GM23338 (cell line): ENCODE measurements around the gene FGF19. TPM values are rescaled to one million over a fixed set of nuclear protein-coding genes. Genes with fewer than 3 reads are reported as not detected.

Source experiments
- ATAC-seq: fragments of 200-7000 bp; cut with Tn5 transposase; 3 replicates; pipeline ENCODE4 v1.9.1; 2020
- DNase-seq: peaks from one replicate; pipeline ENCODE4 v3.0.0-alpha.2; 2015; ENCODE audit warnings: low spot score
- H2AFZ ChIP-seq: fragments of 200-600 bp; sonication (generic); 2 replicates; pipeline ENCODE4 v1.8.0; 2016; ENCODE audit warnings: antibody characterized with exemption, mild to moderate bottlenecking, moderate library complexity
- H3F3A ChIP-seq: fragments of 200-600 bp; sonication (generic); replicated peaks from 2 replicates; pipeline ENCODE4 v1.8.0; 2017; ENCODE audit warnings: antibody characterized with exemption, mixed run types, low read depth
- H3K27ac ChIP-seq: fragments of 200-600 bp; sonication (generic); 2 replicates; pipeline ENCODE4 v1.6.1; 2016; ENCODE audit warnings: low read depth
- H3K27me3 ChIP-seq: fragments of 200-600 bp; sonication (generic); 2 replicates; pipeline ENCODE4 v1.8.0; 2016; ENCODE audit warnings: mild to moderate bottlenecking, mixed run types, moderate library complexity; ENCODE audit not compliant: insufficient read depth
- H3K36me3 ChIP-seq: fragments of 200-600 bp; sonication (generic); 2 replicates; pipeline ENCODE4 v1.8.0; 2016; ENCODE audit warnings: mild to moderate bottlenecking; ENCODE audit not compliant: insufficient read depth
- H3K4me1 ChIP-seq: fragments of 200-600 bp; sonication (generic); 2 replicates; pipeline ENCODE4 v1.8.0; 2016; ENCODE audit warnings: mild to moderate bottlenecking, moderate library complexity; ENCODE audit not compliant: insufficient read depth
- H3K4me2 ChIP-seq: fragments of 200-600 bp; sonication (generic); 2 replicates; pipeline ENCODE4 v1.7.1; 2017; ENCODE audit warnings: mixed run types
- H3K4me3 ChIP-seq: fragments of 200-600 bp; sonication (generic); 2 replicates; pipeline ENCODE4 v1.6.1; 2016; ENCODE audit warnings: mixed run types
- H3K79me2 ChIP-seq: fragments of 200-600 bp; sonication (generic); replicated peaks from 2 replicates; pipeline ENCODE4 v1.8.0; 2017; ENCODE audit warnings: mild to moderate bottlenecking; ENCODE audit not compliant: insufficient read depth
- H3K9me2 ChIP-seq: fragments of 200-600 bp; sonication (generic); 2 replicates; pipeline ENCODE4 v1.8.0; 2017; ENCODE audit not compliant: insufficient read depth
- H4K20me1 ChIP-seq: fragments of 200-600 bp; sonication (generic); replicated peaks from 2 replicates; pipeline ENCODE4 v1.8.0; 2017; ENCODE audit warnings: mild to moderate bottlenecking; ENCODE audit not compliant: insufficient read depth
- H3K27ac Mint-ChIP-seq: 2 replicates; pipeline ENCODE4 v1.8.0; 2020; ENCODE audit warnings: inconsistent platforms, mild to moderate bottlenecking, moderate library complexity, mixed read lengths
- H3K27me3 Mint-ChIP-seq: 3 replicates; pipeline ENCODE4 v1.8.0; 2022; ENCODE audit warnings: low read depth, mild to moderate bottlenecking, moderate library complexity, mixed read lengths, inconsistent platforms; ENCODE audit not compliant: insufficient read depth, poor library complexity
- H3K36me3 Mint-ChIP-seq: 3 replicates; pipeline ENCODE4 v1.8.0; 2021; ENCODE audit warnings: low read depth, mild to moderate bottlenecking, inconsistent platforms, moderate library complexity, mixed read lengths
- H3K4me1 Mint-ChIP-seq: 3 replicates; pipeline ENCODE4 v1.8.0; 2020; ENCODE audit warnings: mild to moderate bottlenecking, inconsistent platforms, mixed read lengths
- H3K4me3 Mint-ChIP-seq: 3 replicates; pipeline ENCODE4 v1.8.0; 2021; ENCODE audit warnings: moderate library complexity, mild to moderate bottlenecking, inconsistent platforms, mixed read lengths
- H3K9me3 Mint-ChIP-seq: 3 replicates; pipeline ENCODE4 v1.8.0; 2020; ENCODE audit warnings: moderate library complexity, mild to moderate bottlenecking, inconsistent platforms, mixed read lengths
- CREB1 ChIP-seq: fragments of 250-450 bp; sonication (Bioruptor Pico); IDR thresholded peaks from 2 replicates; pipeline ENCODE4 v1.5.0; 2020; ENCODE audit warnings: low read depth, mild to moderate bottlenecking, moderate library complexity
- CTCF ChIP-seq, 2 experiments: fragments of 200-600 bp in 1 of 2; sonication (generic) in 1 of 2; conservative IDR thresholded peaks; 2 replicates each; pipeline versions ENCODE4 v1.5.1 to v1.6.1; 2016 to 2017; ENCODE audit warnings: antibody characterized with exemption in 2 of 2, low read depth in 2 of 2, mild to moderate bottlenecking in 2 of 2, moderate library complexity in 1 of 2
- ETS1 ChIP-seq: IDR thresholded peaks from 2 replicates; pipeline ENCODE4 v1.6.1; 2016; ENCODE audit warnings: antibody characterized with exemption
- EZH2 ChIP-seq: fragments of 200-600 bp; sonication (generic); IDR thresholded peaks from one replicate; pipeline ENCODE4 v1.8.0; 2017; ENCODE audit warnings: antibody characterized with exemption, mild to moderate bottlenecking, low read depth; ENCODE audit not compliant: unreplicated experiment
- EZH2phosphoT487 ChIP-seq: fragments of 200-600 bp; sonication (generic); IDR thresholded peaks from one replicate; pipeline ENCODE4 v1.8.1; 2018; ENCODE audit warnings: antibody characterized with exemption; ENCODE audit not compliant: unreplicated experiment
- JUNB ChIP-seq: IDR thresholded peaks from one replicate; pipeline ENCODE4 v1.6.1; 2016; ENCODE audit warnings: antibody characterized with exemption; ENCODE audit not compliant: unreplicated experiment
- NANOG ChIP-seq: IDR thresholded peaks from 2 replicates; pipeline ENCODE4 v1.6.1; 2016; ENCODE audit warnings: antibody characterized with exemption, borderline replicate concordance
- POLR2AphosphoS5 ChIP-seq: IDR thresholded peaks from 2 replicates; pipeline ENCODE4 v1.6.1; 2016; ENCODE audit warnings: antibody characterized with exemption, low read depth
- REST ChIP-seq: IDR thresholded peaks from one replicate; pipeline ENCODE4 v1.6.1; 2018; ENCODE audit warnings: antibody characterized with exemption; ENCODE audit not compliant: unreplicated experiment
- STAT1 ChIP-seq: IDR thresholded peaks from one replicate; pipeline ENCODE4 v1.6.1; 2016; ENCODE audit warnings: antibody characterized with exemption; ENCODE audit not compliant: unreplicated experiment
- ZNF114 ChIP-seq: fragments of 250-450 bp; sonication (Bioruptor Pico); IDR thresholded peaks from 2 replicates; pipeline ENCODE4 v1.5.0; 2020; ENCODE audit warnings: mild to moderate bottlenecking, moderate library complexity
- ZNF331 ChIP-seq: fragments of 250-450 bp; sonication (Bioruptor Pico); IDR thresholded peaks from 2 replicates; pipeline ENCODE4 v1.5.0; 2020; ENCODE audit warnings: low read depth, mild to moderate bottlenecking, moderate library complexity
- ZNF462 ChIP-seq: fragments of 250-450 bp; sonication (Bioruptor Pico); IDR thresholded peaks from 2 replicates; pipeline ENCODE4 v1.5.0; 2020; ENCODE audit warnings: mild to moderate bottlenecking, moderate library complexity
- polyA plus RNA-seq: library from polyadenylated mRNA; unstranded; fragments of >200 nt; fragmentation: Nextera tagmentation; extraction: Ambion mirVana; gene quantifications from 2 replicates; pipeline ENCODE4 v1.2.1, GENCODE V29; 2016
- total RNA-seq: library from RNA; depleted of rRNA; stranded (reverse); fragments of >200 nt; shearing (Covaris generic); gene quantifications from 2 replicates; pipeline ENCODE4 v1.2.3, GENCODE V29; 2014

Gene FGF19
- total and polyA plus RNA-seq, 2 experiments from 2014 or later: 21.7 to 36.1 TPM

- ATAC-seq (no peak), DNase-seq (no peak)
- Histone ChIP-seq H3K4me2 (no peak overlapping the region), H3K4me1 (peaks cover 6% of the 10 kb centered on the region), H3F3A (peaks cover 13% of the 10 kb centered on the region; the same call in 1 of the 2 replicates), H4K20me1 (peaks cover 4% of the 10 kb centered on the region; the same call in 1 of the 2 replicates), H2AFZ (no peak overlapping the region), H3K9me2 (no peaks in the 10 kb centered on the region), H3K27me3 (no peaks in the 10 kb centered on the region), H3K79me2 (peaks cover 28% of the 10 kb centered on the region), H3K4me3 (no peak overlapping the region), H3K36me3 (peaks cover 6% of the 10 kb centered on the region; the same call in 1 of the 2 replicates), H3K27ac (no peak overlapping the region)
- TF ChIP-seq EZH2: no peak
- no peak for TF ChIP-seq ZNF462 (CRISPR knock-in tag)
- no peak for TF ChIP-seq POLR2AphosphoS5
- no peak for TF ChIP-seq CTCF (conservative IDR thresholded peaks at IDR 0.05; ENCODE audit: low read depth in 2 of 2)
- TF ChIP-seq CREB1: no peak
- TF ChIP-seq ZNF331 (CRISPR knock-in tag): no peak
- TF ChIP-seq EZH2phosphoT487: no peak
- no peak for TF ChIP-seq STAT1
- no peak for TF ChIP-seq ZNF114 (CRISPR knock-in tag)
- TF ChIP-seq JUNB: no peak
- no peak for TF ChIP-seq NANOG
- TF ChIP-seq ETS1: no peak
- no peak for TF ChIP-seq REST
- peaks cover 6% of the 10 kb centered on the region for H3K27me3 Mint-ChIP-seq
- H3K36me3 Mint-ChIP-seq: peaks cover 42% of the 10 kb centered on the region
- H3K4me1 Mint-ChIP-seq: peaks cover 10% of the 10 kb centered on the region; the same call in 2 of the 3 replicates
- no peak overlapping the region for H3K27ac Mint-ChIP-seq
- H3K4me3 Mint-ChIP-seq: no peak overlapping the region
- no peaks in the 10 kb centered on the region for H3K9me3 Mint-ChIP-seq
Measured at GRCh38 chr11:69669486-69669885, 34.3 kb downstream of the FGF19 start.
